IMR-90 (cell line): ENCODE results near the gene CYSTM1. TPM values are rescaled to one million over a fixed set of nuclear protein-coding genes. Genes with fewer than 3 reads are reported as not detected.

Experiments
- ATAC-seq: fragments of 200-7000 bp; cut with Tn5 transposase; 2 replicates; pipeline ENCODE4 v1.9.1; 2020; ENCODE audit warnings: low read depth, mild to moderate bottlenecking, moderate library complexity
- BruUV-seq: library from RNA; stranded (reverse); fragments of 400-500 nt; replicated peaks from 2 replicates; lab custom pipeline; 2021; lab: Mats Ljungman, UMichigan
- CTCF ChIA-PET: fragments of 300-600 bp; formaldehyde crosslinking; extraction: SDS; loops from one replicate; lab custom pipeline; 2021; ENCODE audit warnings: antibody characterized with exemption; lab: Yijun Ruan, JAX
- POLR2A ChIA-PET: fragments of 300-600 bp; sonication (Branson Sonifier 250); formaldehyde crosslinking; loops from one replicate; lab custom pipeline; 2022; ENCODE audit warnings: antibody characterized with exemption; ENCODE audit not compliant: unreplicated experiment; lab: Charles Lee
- DNase-seq: peaks from one replicate; pipeline ENCODE4 v3.0.0; 2013
- H2AFZ ChIP-seq: replicated peaks from 2 replicates; pipeline ENCODE3; 2013; ENCODE audit warnings: low read length, mild to moderate bottlenecking; ENCODE audit not compliant: poor library complexity
- H2AK5ac ChIP-seq: 2 replicates; pipeline ENCODE4 v1.6.1; 2013; ENCODE audit warnings: low read depth, low read length, inconsistent platforms
- H2AK9ac ChIP-seq: replicated peaks from 2 replicates; pipeline ENCODE3; 2013; ENCODE audit warnings: mild to moderate bottlenecking, low read depth, low read length, moderate library complexity; ENCODE audit not compliant: poor library complexity
- H2BK120ac ChIP-seq: 2 replicates; pipeline ENCODE4 v1.6.1; 2013; ENCODE audit warnings: low read depth, low read length, inconsistent platforms
- H2BK15ac ChIP-seq: 3 replicates; pipeline ENCODE4 v1.6.1; 2013; ENCODE audit warnings: low read depth, low read length, inconsistent platforms
- H2BK20ac ChIP-seq: 2 replicates; pipeline ENCODE4 v1.6.1; 2013; ENCODE audit warnings: low read depth, mild to moderate bottlenecking, inconsistent platforms, low read length, moderate library complexity
- H2BK5ac ChIP-seq: 2 replicates; pipeline ENCODE4 v1.6.1; 2013; ENCODE audit warnings: mild to moderate bottlenecking, low read depth, low read length, inconsistent platforms; ENCODE audit not compliant: poor library complexity, severe bottlenecking
- H3K14ac ChIP-seq: replicated peaks from 2 replicates; pipeline ENCODE4 v1.6.1; 2013; ENCODE audit warnings: low read depth, low read length, inconsistent platforms
- H3K18ac ChIP-seq: 2 replicates; pipeline ENCODE4 v1.6.1; 2013; ENCODE audit warnings: low read depth, low read length, control low read depth
- H3K23ac ChIP-seq: 2 replicates; pipeline ENCODE4 v1.6.1; 2013; ENCODE audit warnings: low read depth, low read length, inconsistent platforms
- H3K27ac ChIP-seq: 2 replicates; pipeline ENCODE4 v1.5.1; 2013; ENCODE audit warnings: mild to moderate bottlenecking, control low read depth, low read length; ENCODE audit not compliant: insufficient read depth
- H3K27me3 ChIP-seq: 2 replicates; pipeline ENCODE4 v1.6.1; 2013; ENCODE audit warnings: low read length; ENCODE audit not compliant: control insufficient read depth, insufficient read depth
- H3K36me3 ChIP-seq: 2 replicates; pipeline ENCODE4 v1.6.1; 2013; ENCODE audit warnings: low read length, mixed read lengths; ENCODE audit not compliant: control insufficient read depth, insufficient read depth
- H3K4ac ChIP-seq: 2 replicates; pipeline ENCODE4 v1.6.1; 2013; ENCODE audit warnings: low read depth, low read length, inconsistent platforms
- H3K4me1 ChIP-seq: 2 replicates; pipeline ENCODE4 v1.6.1; 2013; ENCODE audit warnings: low read length, mixed read lengths; ENCODE audit not compliant: control insufficient read depth, insufficient read depth
- H3K4me2 ChIP-seq: 2 replicates; pipeline ENCODE4 v1.6.1; 2013; ENCODE audit warnings: low read depth, mild to moderate bottlenecking, control low read depth, low read length, moderate library complexity
- H3K4me3 ChIP-seq: 2 replicates; pipeline ENCODE4 v1.5.1; 2013; ENCODE audit warnings: low read depth, mild to moderate bottlenecking, control low read depth, low read length, moderate library complexity; ENCODE audit not compliant: insufficient read depth
- H3K56ac ChIP-seq: 2 replicates; pipeline ENCODE4 v1.6.1; 2013; ENCODE audit warnings: low read length, inconsistent platforms; ENCODE audit not compliant: insufficient read depth; ENCODE audit errors: extremely low read depth
- H3K79me1 ChIP-seq, 2 experiments: 2 replicates each; pipeline ENCODE4 v1.6.1; 2013; ENCODE audit warnings: low read length in 2 of 2, inconsistent platforms in 1 of 2, low read depth in 1 of 2
- H3K9ac ChIP-seq: 2 replicates; pipeline ENCODE4 v1.6.1; 2013; ENCODE audit warnings: low read depth, low read length, control low read depth
- H3K9me1 ChIP-seq: 2 replicates; pipeline ENCODE4 v1.6.1; 2013; ENCODE audit warnings: low read length, inconsistent platforms; ENCODE audit not compliant: insufficient read depth
- H3K9me3 ChIP-seq: 2 replicates; pipeline ENCODE4 v1.6.1; 2013; ENCODE audit warnings: low read length; ENCODE audit not compliant: control insufficient read depth, insufficient read depth
- H4K20me1 ChIP-seq: 2 replicates; pipeline ENCODE4 v1.6.1; 2013; ENCODE audit warnings: low read length, inconsistent platforms; ENCODE audit not compliant: insufficient read depth
- H4K5ac ChIP-seq: 2 replicates; pipeline ENCODE4 v1.6.1; 2013; ENCODE audit warnings: mild to moderate bottlenecking, low read depth, low read length, control low read depth
- H4K8ac ChIP-seq, 2 experiments: 2 replicates each; pipeline ENCODE4 v1.6.1; 2013; ENCODE audit warnings: low read depth in 2 of 2, low read length in 2 of 2, control low read depth in 1 of 2, inconsistent platforms in 1 of 2
- H4K91ac ChIP-seq: 2 replicates; pipeline ENCODE4 v1.6.1; 2013; ENCODE audit warnings: low read depth, low read length, inconsistent platforms; ENCODE audit not compliant: insufficient read depth
- MAFK ChIP-seq: IDR thresholded peaks from 2 replicates; pipeline ENCODE4 v1.6.1; 2012; ENCODE audit warnings: low read depth, low read length, improper control_type of control experiment
- POLR2A ChIP-seq: IDR thresholded peaks from 2 replicates; pipeline ENCODE4 v1.6.1; 2012; ENCODE audit warnings: mild to moderate bottlenecking, low read depth, low read length
- WGBS, 2 experiments: methylation state at CpG; one replicate each; pipeline versions ENCODE4 v1.1.5 to v1.1.7; 2013; ENCODE audit warnings: missing lambda C conversion rate in 2 of 2; ENCODE audit not compliant: insufficient read length in 1 of 2; ENCODE audit errors: extremely low coverage in 2 of 2; 5-methylcytosine and 5-hydroxymethylcytosine counted together
- dilution Hi-C: fragments of 300-500 bp; cut with HindIII; formaldehyde crosslinking; loops from one replicate; pipeline ENCODE4 v1.14.3; 2018; ENCODE audit warnings: low sequenced_read_pairs; ENCODE audit not compliant: unreplicated experiment
- in situ Hi-C: fragments of 300-500 bp; cut with MboI; formaldehyde crosslinking; loops from 3 replicates; pipeline ENCODE4 v1.14.3; 2019; ENCODE audit warnings: low sequenced_read_pairs, inconsistent platforms, mixed read lengths
- intact Hi-C: fragments of 100-400 bp; cut with micrococcal nuclease; formaldehyde crosslinking; loops from 2 replicates; pipeline ENCODE4 v1.10.0; 2022
- polyA plus RNA-seq, 3 experiments: library from polyadenylated mRNA; depleted of rRNA; stranded (reverse); fragments of >200 nt; gene quantifications; 2 replicates each; pipeline ENCODE4 v1.2.3, GENCODE V29; 2012; ENCODE audit warnings: low replicate concordance in 1 of 3
- total RNA-seq: library from RNA; depleted of rRNA; stranded (reverse); fragments of >200 nt; gene quantifications from 2 replicates; pipeline ENCODE4 v1.2.3, GENCODE V29; 2012

The CYSTM1 gene
- total and polyA plus RNA-seq, 2 of the 4 experiments (the other 2 are of a cell fraction): 7.3 to 15.0 TPM

DNA sequence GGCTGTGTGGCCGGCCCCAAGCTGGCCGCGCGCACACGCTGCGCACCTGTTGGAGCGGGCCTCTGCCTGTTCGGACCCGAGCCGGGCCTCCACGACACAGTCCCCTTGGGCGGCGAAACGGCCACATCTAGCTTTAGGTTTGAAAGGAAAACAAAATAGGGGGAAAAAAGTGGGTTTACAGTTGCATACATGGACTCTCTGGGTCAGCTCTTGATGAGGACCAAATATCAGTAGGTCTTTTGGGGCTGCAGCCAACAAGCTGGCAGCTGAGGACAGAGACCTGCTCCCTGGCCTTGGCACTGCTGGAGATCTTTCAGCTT lies 28.5 kb upstream of the CYSTM1 start:
- in situ Hi-C loops (no loop called here), intact Hi-C loops (no loop called here), dilution Hi-C loops (no loop called here)
- H3K79me1 ChIP-seq: peaks cover 14 to 45% of the 10 kb centered on the region in 2 experiments; a peak in 3 of 4 replicates
- peaks cover 57% of the 10 kb centered on the region for H4K20me1 ChIP-seq
- H3K4ac ChIP-seq: no peak overlapping the region
- H2BK15ac ChIP-seq: no peak overlapping the region
- H3K9me3 ChIP-seq: no peaks in the 10 kb centered on the region
- no peak overlapping the region for H2AFZ ChIP-seq
- 23% methylated on average over 8 of the region's 14 CpGs; no CpG with 5 or more reads in 1 of the 2 experiments for WGBS, 2 experiments
- ChIA-PET CTCF (interaction anchor here (0.9 to 3.1 kb wide), 9 partner anchors 9 to 371 kb away, joined by 3 to 31 read pairs (median 4); no protein-coding TSS in a partner anchor), POLR2A (no interaction called here)
- H4K5ac ChIP-seq: no peak overlapping the region
- no peak overlapping the region for H4K8ac ChIP-seq
- H3K23ac ChIP-seq: no peak overlapping the region
- H3K14ac ChIP-seq: no peak overlapping the region
- ATAC-seq (no peak), DNase-seq (no peak)
- TF ChIP-seq MAFK (no peak), POLR2A (no peak)
- no peak overlapping the region for H3K4me2 ChIP-seq
- H2BK20ac ChIP-seq: no peak overlapping the region
- H3K18ac ChIP-seq: no peak overlapping the region
- H2BK5ac ChIP-seq: no peak overlapping the region
- peaks cover 7% of the 10 kb centered on the region; the same call in 1 of the 2 replicates for H3K9me1 ChIP-seq
- no peak overlapping the region for H2AK9ac ChIP-seq
- H3K27ac ChIP-seq: no peak overlapping the region
- no peak overlapping the region for H2BK120ac ChIP-seq
- H3K4me1 ChIP-seq: no peaks in the 10 kb centered on the region; the same call in 1 of the 2 replicates
- no TSS peak for BruUV-seq
- H3K27me3 ChIP-seq: no peaks in the 10 kb centered on the region; the same call in 1 of the 2 replicates
- no peak overlapping the region for H4K91ac ChIP-seq
- no peak overlapping the region for H3K9ac ChIP-seq
- no peak overlapping the region for H2AK5ac ChIP-seq
- no peak overlapping the region for H3K56ac ChIP-seq
- no peak overlapping the region for H3K4me3 ChIP-seq
- no peaks in the 10 kb centered on the region for H3K36me3 ChIP-seq
